Ovary (tissue), 3 donors: ENCODE measurements around the gene OR2A7.
"Not testable (repeated sequence)": the region's sequence is repeated elsewhere in the genome, so short reads cannot be mapped to it uniquely, and the experiment has no call there.

Source experiments
- CTCF ChIP-seq, 3 donors: fragments of 450-650 bp in 2 of 3; fragments of 200-600 bp in 1 of 3; IDR thresholded peaks; one replicate each; pipeline versions ENCODE4 v1.5.1 to v1.8.0; 2016 to 2022; ENCODE audit warnings: antibody characterized with exemption in 3 of 3, mild to moderate bottlenecking in 1 of 3
- EP300 ChIP-seq: sonication (generic); formaldehyde crosslinking; IDR thresholded peaks from one replicate; pipeline ENCODE4 v1.6.1; 2017; ENCODE audit warnings: antibody characterized with exemption
- donor health status: DM: no; HTN: no; CAD: no.

- not testable (repeated sequence) for TF ChIP-seq CTCF (IDR thresholded peaks at IDR 0.05); EP300
Measured at GRCh38 chr7:144219149-144219548, 45.4 kb downstream of the OR2A7 start.
